ENCODE results near the gene CDC73. TPM values are rescaled to one million over a fixed set of nuclear protein-coding genes. Genes with fewer than 3 reads are reported as not detected.

The CDC73 gene
- total RNA-seq (10 to 100 TPM; 63.4 to 63.5 TPM), polyA plus RNA-seq (10 to 100 TPM; 50.5 to 67.0 (median 55.0) TPM), total RNA-seq (47.6 to 86.6 (median 60.8) reads per million in 6 experiments)

DNA sequence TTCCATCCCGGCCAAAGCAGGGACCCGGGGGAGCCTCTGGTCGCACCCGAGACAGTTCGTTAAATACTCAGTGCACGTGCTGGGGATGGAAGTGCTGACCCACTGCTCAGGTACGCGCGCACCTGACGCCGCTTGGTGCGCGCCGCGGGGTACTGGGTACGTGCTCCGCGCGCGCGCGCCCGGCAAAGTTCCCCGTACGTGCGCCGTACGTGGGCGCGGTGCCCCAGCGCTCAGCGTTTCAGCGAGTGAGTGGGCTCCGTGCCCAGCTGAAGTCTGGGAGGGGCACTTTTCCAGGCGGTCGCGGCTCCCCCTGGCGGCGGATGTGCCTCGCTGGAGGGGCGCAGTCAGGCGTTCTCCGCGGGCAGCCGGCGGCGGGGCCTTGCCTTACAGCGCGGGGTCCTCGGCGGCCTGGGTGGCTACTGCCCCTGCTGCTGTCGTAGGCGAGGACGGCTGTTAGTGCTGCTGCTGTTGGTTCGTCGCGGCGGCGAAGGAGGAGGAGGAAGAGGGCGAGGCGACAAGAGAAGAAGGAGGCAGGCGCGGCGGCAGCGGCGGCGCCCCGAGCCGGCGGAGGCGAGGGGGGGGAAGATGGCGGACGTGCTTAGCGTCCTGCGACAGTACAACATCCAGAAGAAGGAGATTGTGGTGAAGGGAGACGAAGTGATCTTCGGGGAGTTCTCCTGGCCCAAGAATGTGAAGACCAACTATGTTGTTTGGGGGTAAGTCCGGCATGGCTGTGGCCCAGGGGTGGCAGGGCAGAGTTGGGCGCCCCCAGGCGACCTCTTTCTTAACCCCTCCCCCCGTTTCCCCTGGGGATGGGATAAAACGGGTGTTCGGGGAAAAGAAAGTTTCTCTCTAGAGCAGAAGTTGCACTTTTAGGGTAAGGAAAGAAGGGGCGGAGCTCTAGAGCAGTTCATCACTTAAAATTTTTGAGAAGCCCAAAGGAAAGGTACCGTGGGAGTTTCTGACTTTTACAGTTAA lies at the start of gene CDC73:
TSS of gene CDC73 (plus strand) at position 416 of the 978 bp plus-strand sequence. CDS start at position 586, 170 bp downstream.
- Mint-ChIP-seq H3K4me3 (peak within 1 kb of the TSS; percentile 90 to 100 (median 96)), H3K27ac (peak within 1 kb of the TSS; percentile 95 to 99 (median 98)), H3K9me3 (no peaks in the 10 kb centered on the region), H3K36me3 (peaks cover 0 to 18% (median 7%) of the 10 kb centered on the region in 3 donors), H3K4me1 (peaks cover 8 to 55% (median 45%) of the 10 kb centered on the region in 4 donors), H3K27me3 (no peaks in the 10 kb centered on the region)
- peak; percentile 97 to 100 (median 99) for DNase-seq
- ATAC-seq = peak; percentile 93 to 94
- POLR2A ChIA-PET = interaction anchor here (0.5 to 4.5 kb wide), 12 partner anchors 10 to 606 kb away, joined by 3 to 30 read pairs (median 3); partner anchors contain the start of genes GLRX2, RGS2, RO60 and UCHL5

DNA sequence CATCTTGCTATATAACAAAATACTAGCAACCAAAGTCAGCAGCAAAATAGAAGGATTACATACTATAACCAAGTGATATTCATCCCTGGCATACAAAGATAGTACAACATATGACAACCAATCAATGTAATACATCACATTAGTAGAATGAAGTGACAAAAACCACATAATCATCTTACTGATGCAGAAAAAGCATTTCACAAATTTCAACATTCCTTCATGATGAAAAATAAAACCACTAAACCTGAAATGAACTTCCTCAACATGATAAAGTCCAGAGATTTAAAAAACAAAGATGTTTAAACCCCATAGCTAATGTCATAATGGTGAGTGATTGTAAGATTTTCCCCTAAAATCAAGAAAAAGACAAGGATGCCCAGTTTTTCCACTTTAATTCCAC lies 43.8 kb upstream of the CDC73 start:
- no peak for ATAC-seq
- Mint-ChIP-seq H3K27ac (peak overlapping the region in 1 of 10 donors; percentile 15), H3K36me3 (peaks cover 6 to 67% (median 35%) of the 10 kb centered on the region in 3 donors), H3K4me3 (no peak overlapping the region), H3K9me3 (no peaks in the 10 kb centered on the region), H3K4me1 (peaks cover 0 to 12% (median 3%) of the 10 kb centered on the region in 4 donors), H3K27me3 (no peaks in the 10 kb centered on the region)
- POLR2A ChIA-PET = no interaction called here
- no peak for DNase-seq

DNA sequence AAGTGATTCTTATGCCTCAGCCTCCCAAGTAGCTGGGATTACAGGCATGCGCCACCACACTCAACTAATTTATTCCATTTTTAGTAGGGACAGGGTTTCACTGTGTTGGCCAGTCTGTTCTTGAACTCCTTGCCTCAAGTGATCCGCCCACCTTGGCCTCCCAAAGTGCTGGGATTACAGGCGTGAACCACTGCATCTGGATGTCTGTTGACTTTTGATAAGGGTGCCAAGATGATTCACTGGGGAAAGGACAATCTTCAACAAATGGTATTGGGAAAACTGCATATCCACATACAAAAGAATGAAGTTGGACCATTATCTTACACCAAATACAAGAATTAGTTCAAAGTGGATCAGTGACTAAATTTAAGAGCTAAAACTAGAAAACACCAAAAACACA lies 42.6 kb upstream of the CDC73 start:
- POLR2A ChIA-PET = no interaction called here
- no peaks in the 10 kb centered on the region for H3K27me3 Mint-ChIP-seq
- H3K36me3 Mint-ChIP-seq = peaks cover 6 to 74% (median 45%) of the 10 kb centered on the region in 3 donors
- no peak for ATAC-seq
- H3K4me1 Mint-ChIP-seq = peaks cover 0 to 11% (median 4%) of the 10 kb centered on the region in 4 donors
- no peak for DNase-seq
- H3K4me3 Mint-ChIP-seq = no peak overlapping the region
- H3K9me3 Mint-ChIP-seq = no peaks in the 10 kb centered on the region
- no peak overlapping the region for H3K27ac Mint-ChIP-seq

DNA sequence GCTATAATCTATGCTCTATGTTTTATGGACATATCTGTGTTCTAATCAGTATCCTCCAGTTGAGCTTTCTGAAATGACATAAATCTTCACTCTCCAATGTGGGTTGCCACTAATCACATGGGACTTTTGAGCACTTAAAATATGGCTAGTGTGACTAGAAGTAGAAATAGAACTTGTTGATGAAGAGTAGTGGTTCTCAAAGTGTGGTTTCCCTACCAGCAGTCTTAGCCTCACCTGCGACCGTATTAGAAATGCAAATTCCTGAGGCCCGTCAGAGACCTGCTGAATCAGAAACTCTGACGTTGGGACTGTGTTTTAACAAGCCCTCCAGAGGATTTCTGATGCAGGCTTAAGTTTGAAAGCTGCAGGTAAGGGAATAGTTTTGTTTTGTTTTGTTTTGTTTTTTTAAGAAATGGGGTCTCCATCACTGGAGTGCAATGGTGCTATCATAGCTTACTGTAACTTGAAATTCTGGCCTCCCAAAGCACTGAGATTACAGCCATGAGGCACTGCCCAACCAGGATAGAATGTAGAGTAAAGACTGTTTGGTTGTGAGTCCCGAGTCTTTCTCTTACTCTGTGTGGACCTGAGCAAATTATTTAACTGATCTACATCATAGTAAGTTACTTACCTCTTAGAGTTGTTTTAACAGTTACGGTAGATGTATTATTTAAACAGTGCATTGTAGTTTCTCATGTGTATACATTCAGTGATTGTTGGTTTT lies 38.3 kb upstream of the CDC73 start:
- Mint-ChIP-seq H3K27me3 (no peaks in the 10 kb centered on the region), H3K4me1 (peaks cover 0 to 2% (median 0%) of the 10 kb centered on the region in 4 donors), H3K9me3 (no peaks in the 10 kb centered on the region), H3K27ac (peak overlapping the region in 3 of 10 donors; percentile 44 to 63 (median 49)), H3K36me3 (peaks cover 7 to 66% (median 32%) of the 10 kb centered on the region in 3 donors), H3K4me3 (no peak overlapping the region)
- POLR2A ChIA-PET = no interaction called here
- ATAC-seq (no peak), DNase-seq (no peak)

DNA sequence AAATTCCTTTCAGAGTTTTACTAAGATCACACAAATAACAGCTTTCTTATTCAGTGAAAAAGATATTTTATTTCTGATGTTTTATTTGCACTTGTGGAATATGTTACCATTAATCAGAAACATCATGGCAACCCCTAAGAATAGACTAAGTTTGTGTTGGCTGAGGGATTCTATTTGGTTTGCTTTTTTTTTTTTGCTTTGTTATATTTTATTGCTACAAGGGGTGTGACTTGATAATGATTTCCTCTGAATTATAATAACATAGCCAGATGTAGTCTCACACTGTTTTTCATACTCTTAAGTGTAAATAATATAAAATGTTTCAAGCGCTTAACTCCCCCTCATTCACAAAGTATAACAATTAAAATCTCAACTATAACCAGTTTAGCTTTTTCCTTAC lies 36.6 kb upstream of the CDC73 start:
- POLR2A ChIA-PET = no interaction called here
- ATAC-seq = no peak
- H3K27ac Mint-ChIP-seq = peak overlapping the region in 2 of 10 donors; percentile 24 to 53

DNA sequence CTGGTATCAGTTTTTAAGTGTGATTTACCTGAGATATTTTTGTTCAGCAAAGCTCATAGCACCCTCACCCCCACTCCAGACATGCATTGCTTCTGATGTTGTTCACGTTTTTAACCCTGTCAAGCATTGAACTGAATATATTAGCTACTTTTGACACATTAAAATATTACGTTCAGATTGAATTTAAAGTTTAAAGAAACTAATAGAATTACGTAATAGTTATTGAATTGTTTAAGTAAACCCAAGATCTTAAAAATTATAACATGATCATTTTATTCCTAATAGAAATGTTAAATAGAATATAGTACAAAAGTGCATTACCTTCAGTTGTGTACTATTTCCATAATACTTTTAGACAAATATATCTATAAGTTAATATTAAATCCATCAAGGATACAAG lies 35.5 kb upstream of the CDC73 start:
- peaks cover 7 to 59% (median 24%) of the 10 kb centered on the region in 3 donors for H3K36me3 Mint-ChIP-seq

More for the DNA sequence above, 36.6 kb upstream of the CDC73 start:
- Mint-ChIP-seq H3K9me3 (no peaks in the 10 kb centered on the region), H3K4me1 (peaks cover 0 to 2% (median 0%) of the 10 kb centered on the region in 4 donors), H3K36me3 (peaks cover 7 to 61% (median 24%) of the 10 kb centered on the region in 3 donors), H3K27me3 (no peaks in the 10 kb centered on the region), H3K4me3 (no peak overlapping the region)
- no peak for DNase-seq

DNA sequence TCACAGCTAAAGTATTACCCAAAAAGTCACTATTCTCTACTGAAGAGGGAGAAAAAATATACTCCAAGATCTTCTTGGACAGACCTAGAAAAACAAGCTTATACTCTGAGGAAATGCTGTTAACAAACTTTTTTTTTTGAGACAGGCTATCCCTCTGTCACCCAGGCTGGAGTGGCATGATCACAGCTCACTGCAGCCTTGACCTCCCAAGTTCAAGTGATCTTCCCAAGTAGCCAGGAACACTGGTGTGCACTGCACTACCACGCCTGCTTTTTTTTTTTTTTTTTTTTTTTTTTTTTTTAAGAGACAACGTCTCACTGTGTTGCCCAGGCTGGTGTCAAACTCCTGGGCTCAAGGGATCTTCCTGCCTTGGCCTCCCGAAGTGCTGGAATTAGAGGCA lies 33.9 kb upstream of the CDC73 start:
- Mint-ChIP-seq H3K4me1 (peaks cover 0 to 2% (median 0%) of the 10 kb centered on the region in 4 donors), H3K9me3 (no peaks in the 10 kb centered on the region), H3K27ac (peak overlapping the region in 4 of 10 donors; percentile 12 to 80 (median 42)), H3K4me3 (no peak overlapping the region), H3K36me3 (peaks cover 7 to 49% (median 16%) of the 10 kb centered on the region in 3 donors), H3K27me3 (no peaks in the 10 kb centered on the region)
- ATAC-seq (no peak), DNase-seq (no peak)
- POLR2A ChIA-PET = interaction anchor here (0.7 kb wide), 1 partner anchor 1560 kb away, joined by 6 read pairs; no protein-coding TSS in a partner anchor

More for the DNA sequence above, 35.5 kb upstream of the CDC73 start:
- Mint-ChIP-seq H3K9me3 (no peaks in the 10 kb centered on the region), H3K4me3 (no peak overlapping the region), H3K4me1 (peaks cover 0 to 2% (median 0%) of the 10 kb centered on the region in 4 donors), H3K27me3 (no peaks in the 10 kb centered on the region), H3K27ac (no peak overlapping the region)
- ATAC-seq (no peak), DNase-seq (no peak)
- POLR2A ChIA-PET = no interaction called here

DNA sequence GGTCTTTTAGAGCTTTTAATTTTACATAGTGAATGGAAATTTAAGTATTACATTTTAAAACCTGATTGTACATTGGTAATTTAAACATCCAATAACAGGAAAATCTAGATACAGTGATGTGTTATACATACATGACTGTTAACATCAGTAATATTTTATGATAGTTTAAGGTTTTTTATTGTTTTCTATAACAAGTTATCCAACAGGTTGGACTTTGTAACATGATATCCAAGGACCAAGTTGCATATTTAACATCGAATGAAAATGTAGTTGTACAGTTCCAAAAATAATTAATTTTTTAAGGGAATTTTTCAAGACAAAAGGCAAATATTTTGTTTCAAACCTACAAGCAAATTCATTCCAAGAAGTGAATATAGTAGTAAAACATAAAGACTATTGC lies 31.0 kb upstream of the CDC73 start:
- no peaks in the 10 kb centered on the region for H3K9me3 Mint-ChIP-seq
- H3K27ac Mint-ChIP-seq = peak overlapping the region in 2 of 10 donors; percentile 21 to 36
- H3K4me3 Mint-ChIP-seq = no peak overlapping the region
- ATAC-seq (no peak), DNase-seq (no peak)
- H3K4me1 Mint-ChIP-seq = no peaks in the 10 kb centered on the region
- no peaks in the 10 kb centered on the region for H3K27me3 Mint-ChIP-seq
- peaks cover 0 to 45% (median 6%) of the 10 kb centered on the region in 3 donors for H3K36me3 Mint-ChIP-seq
- POLR2A ChIA-PET = no interaction called here

DNA sequence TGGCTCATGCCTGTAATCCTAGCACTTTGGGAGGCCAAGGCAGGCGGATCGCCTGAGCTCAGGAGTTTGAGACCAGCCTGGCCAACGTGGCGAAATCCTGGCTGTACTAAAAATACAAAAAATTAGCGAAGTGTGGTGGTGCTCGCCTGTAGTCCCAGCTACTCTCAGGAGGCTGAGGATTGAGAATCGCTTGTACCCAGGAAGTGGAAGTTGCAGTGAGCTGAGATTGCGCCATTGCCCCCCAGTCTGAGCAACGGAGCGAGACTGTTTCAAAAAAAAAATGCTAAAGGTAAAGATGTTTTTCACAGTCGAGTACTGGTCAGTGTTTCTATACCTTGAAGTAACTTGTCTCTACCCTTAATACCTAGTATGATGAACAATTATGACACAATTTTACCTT lies 27.7 kb upstream of the CDC73 start:
- H3K4me3 Mint-ChIP-seq = no peak overlapping the region
- peaks cover 0 to 65% (median 10%) of the 10 kb centered on the region in 3 donors for H3K36me3 Mint-ChIP-seq
- POLR2A ChIA-PET = no interaction called here
- H3K27me3 Mint-ChIP-seq = no peaks in the 10 kb centered on the region
- H3K9me3 Mint-ChIP-seq = no peaks in the 10 kb centered on the region
- H3K27ac Mint-ChIP-seq = peak overlapping the region in 2 of 10 donors; percentile 11 to 24
- no peaks in the 10 kb centered on the region for H3K4me1 Mint-ChIP-seq
- ATAC-seq (no peak), DNase-seq (no peak)

DNA sequence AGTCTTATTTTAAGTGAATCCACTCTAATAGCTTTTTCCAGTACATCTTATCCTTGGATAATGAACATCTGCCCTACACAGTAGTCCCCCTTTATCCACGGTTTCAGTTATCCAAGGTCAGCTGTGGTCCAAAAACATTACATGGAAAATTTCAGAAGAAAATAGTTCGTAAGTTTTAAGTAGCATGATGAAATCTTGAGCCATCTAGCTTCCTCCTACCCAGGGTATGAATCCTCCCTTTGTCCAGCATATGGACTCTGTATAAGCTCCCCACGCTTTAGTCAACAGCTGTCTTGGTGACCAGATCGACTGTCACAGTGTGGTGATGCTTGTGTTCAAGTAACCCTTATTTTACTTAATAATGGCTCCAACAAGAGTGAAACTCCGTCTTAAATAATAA lies 19.2 kb upstream of the CDC73 start:
- Mint-ChIP-seq H3K27me3 (no peaks in the 10 kb centered on the region), H3K4me3 (peak overlapping the region in 2 of 10 donors; percentile 14 to 92), H3K4me1 (peaks cover 6 to 26% (median 23%) of the 10 kb centered on the region in 4 donors), H3K9me3 (no peaks in the 10 kb centered on the region), H3K27ac (no peak overlapping the region), H3K36me3 (peaks cover 0 to 30% (median 2%) of the 10 kb centered on the region in 3 donors)
- no peak for DNase-seq
- ATAC-seq = no peak
- POLR2A ChIA-PET = no interaction called here

DNA sequence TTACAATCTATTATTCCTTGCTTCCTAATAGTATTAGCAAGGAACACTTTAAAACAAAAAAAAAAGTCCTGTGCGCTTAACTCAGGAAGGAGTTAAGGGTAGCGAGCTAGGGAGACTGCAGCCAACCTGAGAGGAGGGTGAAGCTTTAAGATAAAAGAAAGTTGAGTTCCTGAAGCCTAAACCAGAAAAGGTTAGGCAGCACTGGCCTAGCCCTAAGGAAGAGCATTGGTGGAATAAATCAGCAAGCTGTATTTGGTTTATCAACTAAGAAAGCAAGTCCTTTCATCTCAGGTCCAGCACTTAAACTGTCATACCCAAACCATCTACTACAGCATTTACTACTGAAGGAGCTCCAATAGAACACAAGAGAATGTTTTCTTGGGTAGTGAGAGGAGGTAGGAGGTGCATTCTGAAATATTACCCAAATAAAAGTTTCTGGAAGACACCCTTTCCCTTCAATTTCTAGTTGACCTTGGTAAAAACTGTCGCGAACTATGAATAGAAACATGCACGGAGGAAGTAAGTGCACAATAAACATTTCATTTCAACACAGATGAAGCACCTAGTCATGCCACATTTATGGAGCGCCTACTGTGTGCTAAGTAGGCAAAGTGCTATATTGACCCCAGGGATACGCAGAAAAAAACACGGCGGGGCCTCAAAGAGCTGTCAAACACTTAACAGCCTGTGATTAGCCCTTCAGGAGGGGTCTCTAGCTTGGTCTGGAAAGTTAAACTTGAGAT lies 17.9 kb upstream of the CDC73 start:
- H3K27ac Mint-ChIP-seq = peak overlapping the region; percentile 22 to 96 (median 74)
- H3K4me3 Mint-ChIP-seq = peak overlapping the region; percentile 87 to 98 (median 92)
- H3K9me3 Mint-ChIP-seq = no peaks in the 10 kb centered on the region
- DNase-seq (no peak), ATAC-seq (no peak)
- peaks cover 6 to 26% (median 23%) of the 10 kb centered on the region in 4 donors for H3K4me1 Mint-ChIP-seq
- no peaks in the 10 kb centered on the region for H3K27me3 Mint-ChIP-seq
- POLR2A ChIA-PET = interaction anchor here (0.9 to 2.6 kb wide), 4 partner anchors 16 to 294 kb away, joined by 3 to 21 read pairs (median 6); partner anchors contain the start of genes CDC73, RO60 and UCHL5
- H3K36me3 Mint-ChIP-seq = peaks cover 0 to 18% (median 2%) of the 10 kb centered on the region in 3 donors
